SK-N-MC (cell line): ENCODE data around the gene HMCN1.

Experiments used
- EZH2 ChIP-seq: fragments of 200-600 bp; sonication (generic); IDR thresholded peaks from one replicate; pipeline ENCODE4 v1.6.1; 2017; ENCODE audit warnings: antibody characterized with exemption
- FOXP2 ChIP-seq: optimal IDR thresholded peaks from 2 replicates; pipeline ENCODE3; 2011; ENCODE audit warnings: mild to moderate bottlenecking, moderate library complexity; ENCODE audit not compliant: insufficient read depth; ENCODE audit errors: extremely low read length, control extremely low read depth
- POLR2AphosphoS5 ChIP-seq: IDR thresholded peaks from 2 replicates; pipeline ENCODE4 v1.6.1; 2012; ENCODE audit warnings: mild to moderate bottlenecking, low read depth, low read length, borderline replicate concordance

- TF ChIP-seq POLR2AphosphoS5: no peak
- no peak for TF ChIP-seq EZH2
- TF ChIP-seq FOXP2: no peak
Observed at GRCh38 chr1:185864889-185865517, 130.8 kb downstream of the HMCN1 start.
